Mesenchymal stem cell (in vitro differentiated cells and primary cell): Measurements from ENCODE around the gene NME5.

Source experiments
- DNase-seq: peaks from one replicate; pipeline ENCODE4 v3.0.0-alpha.2; 2013
- H2AFZ ChIP-seq: one replicate; pipeline ENCODE4 v1.6.1; 2013; ENCODE audit warnings: low read depth, mild to moderate bottlenecking, control low read depth, inconsistent platforms, low read length, moderate library complexity
- H2AK5ac ChIP-seq: 2 replicates; pipeline ENCODE4 v1.6.1; 2013; ENCODE audit warnings: low read length, moderate library complexity, mild to moderate bottlenecking, inconsistent platforms; ENCODE audit not compliant: severe bottlenecking
- H2BK120ac ChIP-seq: one replicate; pipeline ENCODE4 v1.6.1; 2013; ENCODE audit warnings: low read depth, mild to moderate bottlenecking, inconsistent platforms, low read length, moderate library complexity
- H2BK12ac ChIP-seq, 2 experiments: one replicate each; pipeline ENCODE4 v1.6.1; 2013; ENCODE audit warnings: inconsistent platforms in 2 of 2, low read length in 2 of 2, mild to moderate bottlenecking in 2 of 2, moderate library complexity in 2 of 2, control low read depth in 1 of 2
- H2BK15ac ChIP-seq: one replicate; pipeline ENCODE4 v1.6.1; 2013; ENCODE audit warnings: mild to moderate bottlenecking, low read depth, inconsistent platforms; ENCODE audit not compliant: poor library complexity, severe bottlenecking
- H2BK5ac ChIP-seq: 2 replicates; pipeline ENCODE4 v1.6.1; 2013; ENCODE audit warnings: low read depth, mild to moderate bottlenecking, low read length, control low read depth, inconsistent platforms; ENCODE audit not compliant: poor library complexity, severe bottlenecking
- H3K14ac ChIP-seq, 2 experiments: one replicate each; pipeline ENCODE4 v1.6.1; 2013; ENCODE audit warnings: inconsistent platforms in 2 of 2, low read length in 2 of 2, control low read depth in 1 of 2, mild to moderate bottlenecking in 1 of 2, moderate library complexity in 1 of 2
- H3K18ac ChIP-seq, 2 experiments: one replicate each; pipeline ENCODE4 v1.6.1; 2013; ENCODE audit warnings: inconsistent platforms in 2 of 2, low read length in 2 of 2, control low read depth in 1 of 2, low read depth in 1 of 2, mild to moderate bottlenecking in 1 of 2
- H3K23ac ChIP-seq, 2 experiments: one replicate each; pipeline ENCODE4 v1.6.1; 2013; ENCODE audit warnings: inconsistent platforms in 2 of 2, low read length in 2 of 2, mild to moderate bottlenecking in 2 of 2, moderate library complexity in 2 of 2, control low read depth in 1 of 2
- H3K27ac ChIP-seq: 2 replicates; pipeline ENCODE4 v1.5.1; 2013; ENCODE audit warnings: mild to moderate bottlenecking, moderate library complexity, low read length, control low read depth, inconsistent platforms; ENCODE audit not compliant: poor library complexity, severe bottlenecking
- H3K27me3 ChIP-seq, 2 experiments: 2 replicates each; pipeline versions ENCODE4 v1.6.1 to v1.7.0; 2013; ENCODE audit warnings: low read length in 2 of 2, mild to moderate bottlenecking in 2 of 2, moderate library complexity in 2 of 2, control low read depth in 1 of 2, inconsistent platforms in 1 of 2; ENCODE audit not compliant: control insufficient read depth in 1 of 2, insufficient read depth in 1 of 2
- H3K36me3 ChIP-seq, 2 experiments: 2 replicates each; pipeline versions ENCODE4 v1.6.1 to v1.7.0; 2013; ENCODE audit warnings: low read length in 2 of 2, control low read depth in 1 of 2, inconsistent platforms in 1 of 2, low read depth in 1 of 2, mild to moderate bottlenecking in 1 of 2; ENCODE audit not compliant: insufficient read depth in 2 of 2, control insufficient read depth in 1 of 2
- H3K4ac ChIP-seq, 2 experiments: one replicate each; pipeline ENCODE4 v1.6.1; 2013; ENCODE audit warnings: inconsistent platforms in 2 of 2, low read length in 2 of 2, mild to moderate bottlenecking in 2 of 2, moderate library complexity in 2 of 2, control low read depth in 1 of 2, low read depth in 1 of 2
- H3K4me1 ChIP-seq: 2 replicates; pipeline ENCODE4 v1.6.1; 2013; ENCODE audit warnings: low read depth, low read length, control low read depth; ENCODE audit not compliant: control insufficient read depth, insufficient read depth
- H3K4me2 ChIP-seq: 2 replicates; pipeline ENCODE4 v1.6.1; 2013; ENCODE audit warnings: low read length, mild to moderate bottlenecking, inconsistent platforms; ENCODE audit not compliant: poor library complexity, severe bottlenecking
- H3K4me3 ChIP-seq, 2 experiments: 2 replicates each; pipeline versions ENCODE4 v1.5.1 to v1.7.0; 2013; ENCODE audit warnings: low read length in 2 of 2, mild to moderate bottlenecking in 2 of 2, control low read depth in 1 of 2, low read depth in 1 of 2; ENCODE audit not compliant: insufficient read depth in 1 of 2
- H3K79me1 ChIP-seq: replicated peaks from 2 replicates; pipeline ENCODE4 v1.6.1; 2013; ENCODE audit warnings: mild to moderate bottlenecking, control low read depth, low read length, inconsistent platforms; ENCODE audit not compliant: poor library complexity, severe bottlenecking
- H3K9ac ChIP-seq: 2 replicates; pipeline ENCODE4 v1.7.0; 2013; ENCODE audit warnings: mild to moderate bottlenecking, low read length, moderate library complexity
- H3K9me3 ChIP-seq: 2 replicates; pipeline ENCODE4 v1.7.0; 2013; ENCODE audit warnings: mild to moderate bottlenecking, low read length; ENCODE audit not compliant: control insufficient read depth
- H4K8ac ChIP-seq: one replicate; pipeline ENCODE4 v1.6.1; 2013; ENCODE audit warnings: inconsistent platforms, mild to moderate bottlenecking, low read length, moderate library complexity
- H4K91ac ChIP-seq: one replicate; pipeline ENCODE4 v1.6.1; 2013; ENCODE audit warnings: mild to moderate bottlenecking, low read length, inconsistent platforms
- WGBS: methylation state at CpG from one replicate; pipeline ENCODE4 v1.1.7; 2013; ENCODE audit warnings: mixed read lengths; 5-methylcytosine and 5-hydroxymethylcytosine counted together

Gene NME5

DNA sequence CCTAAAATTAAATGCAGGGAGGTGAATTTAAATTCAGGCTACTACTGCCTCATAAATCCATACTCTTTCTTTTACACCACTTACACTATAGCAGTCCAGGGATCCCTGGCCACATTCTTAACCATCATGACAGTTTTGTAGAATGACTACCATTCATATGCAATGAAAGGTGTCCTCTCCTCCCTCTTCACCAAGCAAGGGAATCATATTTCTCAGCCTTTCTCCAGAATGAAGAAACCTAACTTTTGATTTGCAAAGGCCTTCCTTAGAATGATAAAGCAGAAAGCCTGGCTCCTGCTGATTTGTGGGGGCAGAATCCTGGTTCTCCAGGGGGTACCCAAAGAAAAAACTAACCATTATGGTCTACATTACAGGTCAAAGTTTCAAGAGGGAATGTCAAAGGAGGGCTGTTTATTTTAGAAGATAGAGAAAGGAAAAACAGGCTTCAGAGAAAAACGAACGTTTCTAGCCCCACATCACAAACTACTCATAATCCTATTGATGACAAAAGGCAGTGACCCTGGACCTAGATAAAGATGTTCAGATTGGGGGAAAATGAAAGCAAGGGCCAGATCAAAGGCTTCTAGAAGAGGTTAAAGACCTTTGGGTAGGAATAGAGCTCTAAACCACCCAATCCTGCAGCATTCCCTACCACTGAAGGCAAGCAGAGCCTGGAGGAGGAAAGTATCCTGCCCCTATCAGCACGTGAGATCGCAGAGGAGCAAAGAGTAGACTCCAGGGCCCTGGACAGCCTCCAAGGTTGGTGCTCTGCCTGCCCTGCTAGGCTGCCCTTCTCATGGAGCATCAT lies 43.9 kb downstream of the NME5 start:
- no peak overlapping the region for H3K4ac ChIP-seq
- H2BK120ac ChIP-seq: no peak overlapping the region
- H3K27me3 ChIP-seq: peaks cover 63 to 64% of the 10 kb centered on the region in 2 experiments
- 11% methylated on average over 2 of the region's 4 CpGs for WGBS
- H2AFZ ChIP-seq: no peak overlapping the region
- H3K18ac ChIP-seq: no peak overlapping the region
- H3K4me3 ChIP-seq: no peak overlapping the region
- H2BK12ac ChIP-seq: no peak overlapping the region
- no peak overlapping the region for H2BK15ac ChIP-seq
- H3K14ac ChIP-seq: no peak overlapping the region
- no peak overlapping the region for H4K8ac ChIP-seq
- peaks cover 3% of the 10 kb centered on the region for H3K4me1 ChIP-seq
- H3K4me2 ChIP-seq: no peak overlapping the region
- H2BK5ac ChIP-seq: no peak overlapping the region
- no peaks in the 10 kb centered on the region for H3K36me3 ChIP-seq
- no peak overlapping the region for H2AK5ac ChIP-seq
- H3K27ac ChIP-seq: no peak overlapping the region
- no peak for DNase-seq
- no peaks in the 10 kb centered on the region for H3K79me1 ChIP-seq
- H3K9me3 ChIP-seq: no peaks in the 10 kb centered on the region
- no peak overlapping the region for H3K23ac ChIP-seq
- H4K91ac ChIP-seq: no peak overlapping the region
- no peak overlapping the region for H3K9ac ChIP-seq

DNA sequence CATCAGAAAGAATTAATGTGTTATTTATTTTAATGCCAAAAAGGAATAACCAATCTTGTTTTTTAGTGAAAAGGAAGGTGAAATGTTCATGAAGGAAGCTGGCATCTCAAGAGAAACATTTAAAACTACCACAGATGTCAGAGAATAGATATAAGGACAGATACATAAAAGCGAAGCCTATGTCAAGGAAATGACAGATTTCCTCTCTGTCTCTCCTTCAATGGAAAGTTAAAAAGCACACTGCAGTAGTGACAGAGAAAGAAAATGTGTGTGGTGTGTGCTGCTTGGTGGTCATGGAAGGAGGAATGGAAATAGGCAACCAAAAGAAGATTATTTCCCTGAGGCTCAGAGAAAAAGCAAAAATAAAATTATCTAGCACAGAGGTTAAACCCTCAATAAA lies 46.2 kb downstream of the NME5 start:
- Histone ChIP-seq H3K14ac (no peak overlapping the region), H4K91ac (no peak overlapping the region), H3K9ac (no peak overlapping the region), H2BK120ac (no peak overlapping the region), H4K8ac (no peak overlapping the region), H3K4me1 (peaks cover 3% of the 10 kb centered on the region), H2BK12ac (no peak overlapping the region), H2AK5ac (no peak overlapping the region), H3K4ac (no peak overlapping the region), H3K36me3 (no peaks in the 10 kb centered on the region), H3K4me2 (no peak overlapping the region), H3K23ac (no peak overlapping the region), H2AFZ (no peak overlapping the region), H3K79me1 (no peaks in the 10 kb centered on the region), H3K18ac (no peak overlapping the region), H3K4me3 (no peak overlapping the region), H3K27me3 (peaks cover 74 to 77% of the 10 kb centered on the region in 2 experiments), H3K9me3 (no peaks in the 10 kb centered on the region), H2BK15ac (no peak overlapping the region), H3K27ac (no peak overlapping the region), H2BK5ac (no peak overlapping the region)
- WGBS: no CpG with 5 or more reads among the region's 1 CpG
- DNase-seq: no peak

DNA sequence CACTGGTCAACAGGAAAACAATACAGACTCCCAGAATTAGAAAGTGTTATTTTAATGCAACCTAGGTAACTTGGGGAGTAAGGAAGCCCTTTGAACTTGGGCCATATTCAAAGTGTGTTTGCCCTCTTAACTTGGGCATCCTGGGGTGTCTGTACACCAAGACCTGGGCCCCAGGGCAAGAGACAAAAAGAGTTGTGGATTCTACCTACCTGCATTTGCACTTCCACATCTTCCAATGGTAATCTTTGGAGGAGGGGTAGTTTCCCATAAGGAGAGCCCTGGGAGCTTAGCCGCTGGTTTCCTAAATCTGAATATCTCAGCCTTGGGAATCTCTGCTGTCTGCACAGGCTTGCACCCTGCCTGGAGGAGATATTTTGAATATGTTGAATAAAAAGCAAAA lies 46.9 kb downstream of the NME5 start:
- 82% methylated on average over 1 of the region's 1 CpG for WGBS
- Histone ChIP-seq H3K4me2 (no peak overlapping the region), H4K91ac (no peak overlapping the region), H4K8ac (no peak overlapping the region), H3K23ac (no peak overlapping the region), H2AFZ (no peak overlapping the region), H3K9ac (no peak overlapping the region), H2AK5ac (no peak overlapping the region), H3K4ac (no peak overlapping the region), H3K27ac (no peak overlapping the region), H3K9me3 (no peaks in the 10 kb centered on the region), H2BK12ac (no peak overlapping the region), H3K27me3 (peaks cover 78 to 81% of the 10 kb centered on the region in 2 experiments), H2BK5ac (no peak overlapping the region), H2BK120ac (no peak overlapping the region), H2BK15ac (no peak overlapping the region), H3K36me3 (no peaks in the 10 kb centered on the region), H3K18ac (no peak overlapping the region), H3K4me3 (no peak overlapping the region), H3K79me1 (no peaks in the 10 kb centered on the region), H3K14ac (no peak overlapping the region), H3K4me1 (peaks cover 3% of the 10 kb centered on the region)
- DNase-seq: no peak

DNA sequence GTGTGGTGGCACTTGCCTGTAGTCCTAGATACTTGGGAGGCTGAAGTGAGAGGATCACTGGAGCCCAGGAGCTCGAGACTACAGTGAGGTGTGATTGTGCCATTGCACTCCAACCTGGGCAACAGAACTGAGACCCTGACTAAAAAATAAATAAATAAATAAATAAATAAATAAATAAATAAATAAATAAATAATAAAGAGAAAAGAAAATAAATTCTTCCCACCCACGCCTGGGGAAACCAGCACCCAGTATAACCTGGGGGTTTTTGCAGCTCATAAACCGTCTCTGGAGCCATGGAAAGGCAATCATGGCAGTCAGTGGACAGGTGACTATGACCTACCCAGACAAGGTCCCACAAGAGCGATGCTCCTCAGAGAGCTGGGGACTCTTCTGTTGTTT lies 47.5 kb downstream of the NME5 start:
- no peak overlapping the region for H3K9ac ChIP-seq
- H4K8ac ChIP-seq: no peak overlapping the region
- no peak overlapping the region for H2BK5ac ChIP-seq
- no peak overlapping the region for H3K14ac ChIP-seq
- no peak for DNase-seq
- H3K79me1 ChIP-seq: no peaks in the 10 kb centered on the region
- no peaks in the 10 kb centered on the region for H3K9me3 ChIP-seq
- WGBS: 79% methylated on average over 3 of the region's 4 CpGs
- H2BK12ac ChIP-seq: no peak overlapping the region
- H3K18ac ChIP-seq: no peak overlapping the region
- H3K4me3 ChIP-seq: no peak overlapping the region
- no peak overlapping the region for H3K27ac ChIP-seq
- H3K36me3 ChIP-seq: no peaks in the 10 kb centered on the region
- no peak overlapping the region for H3K23ac ChIP-seq
- H2AFZ ChIP-seq: no peak overlapping the region
- no peak overlapping the region for H3K4me2 ChIP-seq
- no peak overlapping the region for H2BK15ac ChIP-seq
- peaks cover 73 to 75% of the 10 kb centered on the region in 2 experiments for H3K27me3 ChIP-seq
- H2BK120ac ChIP-seq: no peak overlapping the region
- no peak overlapping the region for H2AK5ac ChIP-seq
- no peak overlapping the region for H3K4ac ChIP-seq
- peaks cover 3% of the 10 kb centered on the region for H3K4me1 ChIP-seq
- H4K91ac ChIP-seq: no peak overlapping the region
